DOHH2 (cell line): ENCODE results near the gene MEGF8.

Source experiments
- H3F3A ChIP-seq: fragments of 200-600 bp; sonication (generic), shearing (Covaris generic); 2 replicates; pipeline ENCODE4 v1.6.0; 2016; ENCODE audit warnings: antibody characterized with exemption, mild to moderate bottlenecking; ENCODE audit not compliant: control insufficient read depth, insufficient read depth
- H3K27ac ChIP-seq: fragments of 200-600 bp; sonication (generic); 2 replicates; pipeline ENCODE4 v1.5.1; 2014; ENCODE audit warnings: low read depth, mild to moderate bottlenecking, low read length, moderate library complexity
- H3K27me3 ChIP-seq: fragments of 200-600 bp; sonication (generic); 2 replicates; pipeline ENCODE4 v1.6.1; 2014; ENCODE audit warnings: mild to moderate bottlenecking, low read length, mixed read lengths; ENCODE audit not compliant: control insufficient read depth
- H3K36me3 ChIP-seq: fragments of 200-600 bp; sonication (generic); 2 replicates; pipeline ENCODE4 v1.6.1; 2014; ENCODE audit warnings: mild to moderate bottlenecking, low read length, moderate library complexity, mixed read lengths; ENCODE audit not compliant: control insufficient read depth
- H3K4me1 ChIP-seq: fragments of 200-600 bp; sonication (generic); 2 replicates; pipeline ENCODE4 v1.6.1; 2014; ENCODE audit warnings: mild to moderate bottlenecking, low read length, mixed read lengths; ENCODE audit not compliant: control insufficient read depth
- H3K4me2 ChIP-seq: fragments of 200-600 bp; sonication (generic); 2 replicates; pipeline ENCODE4 v1.6.0; 2014; ENCODE audit warnings: mild to moderate bottlenecking, low read length, moderate library complexity
- H3K4me3 ChIP-seq: fragments of 200-600 bp; sonication (generic); 2 replicates; pipeline ENCODE4 v1.5.1; 2014; ENCODE audit warnings: mild to moderate bottlenecking, low read length, mixed read lengths
- H3K79me2 ChIP-seq: fragments of 200-600 bp; sonication (generic); 2 replicates; pipeline ENCODE4 v1.6.1; 2014; ENCODE audit warnings: mild to moderate bottlenecking, low read length, mixed read lengths; ENCODE audit not compliant: control insufficient read depth
- H3K9me2 ChIP-seq: fragments of 200-600 bp; sonication (generic); replicated peaks from 2 replicates; pipeline ENCODE4 v1.6.1; 2014; ENCODE audit warnings: mild to moderate bottlenecking, low read length, mixed read lengths; ENCODE audit not compliant: control insufficient read depth
- H3K9me3 ChIP-seq: fragments of 200-600 bp; sonication (generic); 2 replicates; pipeline ENCODE4 v1.6.1; 2014; ENCODE audit warnings: antibody characterized with exemption, low read length, mixed read lengths; ENCODE audit not compliant: control insufficient read depth, insufficient read depth
- H4K20me1 ChIP-seq: fragments of 200-600 bp; sonication (generic); 2 replicates; pipeline ENCODE4 v1.6.0; 2014; ENCODE audit warnings: low read depth, mild to moderate bottlenecking, antibody characterized with exemption, low read length, moderate library complexity; ENCODE audit not compliant: control insufficient read depth, insufficient read depth
- CTCF ChIP-seq: fragments of 200-600 bp; sonication (generic); IDR thresholded peaks from one replicate; pipeline ENCODE4 v1.5.1; 2014; ENCODE audit warnings: antibody characterized with exemption, mild to moderate bottlenecking, low read depth, low read length; ENCODE audit not compliant: poor library complexity, severe bottlenecking
- EZH2phosphoT487 ChIP-seq: fragments of 200-600 bp; sonication (generic); IDR thresholded peaks from 2 replicates; pipeline ENCODE4 v1.6.1; 2017; ENCODE audit warnings: borderline replicate concordance, mild to moderate bottlenecking, antibody characterized with exemption, low read length, moderate library complexity, mixed read lengths

The MEGF8 gene

DNA sequence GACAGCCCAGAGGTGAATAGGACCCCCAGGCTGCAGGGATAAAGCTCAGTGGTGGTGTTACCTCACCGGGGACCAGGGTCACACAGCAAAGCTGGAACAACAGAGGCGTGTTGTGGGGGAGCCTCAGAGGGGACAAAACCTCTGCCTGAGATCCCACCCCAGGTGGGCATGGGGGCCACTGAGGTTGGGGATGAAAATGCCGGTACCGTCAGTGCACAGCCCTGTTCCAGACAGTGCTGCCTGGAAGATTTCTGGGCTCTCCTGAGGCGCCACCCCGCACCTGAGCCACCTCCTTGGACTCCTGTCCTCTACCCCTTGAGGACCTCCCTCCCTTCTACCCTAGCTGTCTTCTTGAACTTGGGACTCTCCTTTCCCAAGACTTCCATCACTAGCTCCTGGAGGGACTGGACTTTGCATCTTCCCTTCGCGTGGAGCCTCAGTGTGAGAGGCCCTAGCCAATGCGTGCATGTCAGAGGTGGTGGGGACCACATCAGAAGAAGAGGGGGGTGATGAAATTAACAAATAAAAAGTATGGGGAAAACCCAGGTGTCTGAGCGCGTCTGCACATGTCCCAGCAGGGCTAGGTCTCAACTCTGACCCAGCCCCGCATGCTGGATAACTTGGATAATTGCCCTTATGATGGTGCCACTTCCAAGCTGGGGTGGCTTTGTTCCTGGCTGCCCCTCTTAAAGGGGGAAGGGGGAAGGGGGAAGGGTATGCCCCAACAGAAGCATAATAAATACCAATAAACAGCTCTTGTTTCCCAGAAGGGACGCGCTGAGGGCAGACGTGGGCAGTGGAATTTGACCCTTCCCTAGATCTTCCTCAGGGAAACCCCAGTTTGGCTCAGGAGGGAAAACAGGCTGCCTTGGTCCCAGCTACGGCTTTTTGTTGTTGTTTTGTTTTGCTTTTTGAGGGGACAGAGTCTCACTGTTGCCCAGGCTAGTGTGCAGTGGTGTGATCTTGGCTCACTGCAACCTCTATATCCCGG is 53.1 kb downstream of the MEGF8 start:
- Histone ChIP-seq H3K27ac (no peak overlapping the region), H4K20me1 (no peaks in the 10 kb centered on the region), H3K9me3 (no peaks in the 10 kb centered on the region), H3K4me1 (no peaks in the 10 kb centered on the region), H3K27me3 (peaks cover 25% of the 10 kb centered on the region), H3K36me3 (no peaks in the 10 kb centered on the region), H3K9me2 (no peaks in the 10 kb centered on the region), H3F3A (no peaks in the 10 kb centered on the region), H3K4me3 (no peak overlapping the region), H3K4me2 (no peak overlapping the region), H3K79me2 (no peaks in the 10 kb centered on the region)
- no peak for TF ChIP-seq EZH2phosphoT487
- no peak for TF ChIP-seq CTCF

DNA sequence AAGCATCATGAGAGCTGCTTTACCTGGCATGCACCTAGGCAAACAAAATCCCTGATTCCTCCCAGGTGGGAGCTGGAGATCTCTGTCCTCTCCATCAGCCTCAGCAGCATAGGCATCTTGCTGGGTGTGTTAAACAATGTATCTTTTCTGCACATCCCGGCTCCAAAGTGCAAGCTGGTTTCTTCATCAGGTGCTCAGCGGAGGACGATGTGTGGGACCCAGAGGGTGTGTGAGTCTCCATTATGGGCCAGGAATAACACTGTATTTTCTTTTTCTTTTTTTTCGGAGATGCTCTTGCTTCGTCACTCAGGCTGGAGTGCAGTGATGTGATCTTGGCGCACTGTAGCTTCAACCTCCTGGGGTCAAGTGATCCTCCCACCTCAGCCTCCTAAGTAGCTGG is 54.7 kb downstream of the MEGF8 start:
- H3K4me1 ChIP-seq, result no peaks in the 10 kb centered on the region
- no peaks in the 10 kb centered on the region for H3K79me2 ChIP-seq
- H3F3A ChIP-seq, result no peaks in the 10 kb centered on the region
- H3K4me3 ChIP-seq, result no peak overlapping the region
- H4K20me1 ChIP-seq, result no peaks in the 10 kb centered on the region
- no peaks in the 10 kb centered on the region for H3K9me2 ChIP-seq
- TF ChIP-seq EZH2phosphoT487 (no peak), CTCF (no peak)
- H3K27me3 ChIP-seq, result peaks cover 25% of the 10 kb centered on the region
- no peak overlapping the region for H3K27ac ChIP-seq
- no peaks in the 10 kb centered on the region for H3K36me3 ChIP-seq
- no peak overlapping the region for H3K4me2 ChIP-seq
- no peaks in the 10 kb centered on the region for H3K9me3 ChIP-seq

DNA sequence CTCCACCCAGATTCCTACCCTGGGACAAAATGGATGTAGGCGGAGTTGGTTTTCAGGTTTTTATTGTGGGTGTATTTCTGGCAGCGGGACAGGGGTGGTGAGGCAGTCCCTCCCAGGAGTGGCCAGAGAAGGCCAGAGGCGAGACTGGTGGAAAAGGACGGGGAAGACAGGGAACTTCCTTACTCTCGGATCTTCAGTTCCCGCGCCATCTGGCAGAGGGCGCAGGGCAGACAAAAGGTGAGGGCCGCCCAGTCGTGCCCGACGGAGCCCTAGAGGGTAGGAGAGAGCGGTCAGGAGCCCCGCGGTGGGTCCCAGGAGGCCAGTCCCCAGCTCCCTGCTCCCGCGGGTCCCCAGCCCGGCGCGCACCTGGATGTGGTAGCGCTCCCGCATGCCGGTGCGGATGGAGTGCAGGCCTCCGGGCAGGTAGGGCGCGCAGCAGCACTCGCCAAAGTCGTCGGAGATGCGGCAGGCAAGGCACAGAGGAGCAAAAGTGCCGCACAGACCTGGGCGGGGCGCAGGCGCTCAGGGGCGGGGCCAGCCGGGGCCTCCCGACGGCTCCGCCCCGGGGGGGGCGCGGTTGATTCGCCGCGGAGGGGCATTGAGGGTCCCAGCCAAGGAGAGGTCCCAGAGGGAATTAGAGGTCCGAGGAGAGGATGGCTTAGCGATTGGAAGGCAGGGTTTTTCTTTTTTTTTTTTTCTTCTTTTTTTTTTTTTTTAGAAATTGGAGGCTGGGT is 61.7 kb downstream of the MEGF8 start:
- Histone ChIP-seq H3K4me2 (peak overlapping the region; percentile 65), H4K20me1 (no peaks in the 10 kb centered on the region), H3K4me3 (peak overlapping the region; percentile 71), H3K79me2 (no peaks in the 10 kb centered on the region), H3K9me2 (no peaks in the 10 kb centered on the region), H3K4me1 (peaks cover 9% of the 10 kb centered on the region), H3K27ac (no peak overlapping the region), H3F3A (no peaks in the 10 kb centered on the region), H3K36me3 (no peaks in the 10 kb centered on the region), H3K27me3 (peaks cover 13% of the 10 kb centered on the region), H3K9me3 (no peaks in the 10 kb centered on the region)
- TF ChIP-seq CTCF, result peak; percentile 76
- TF ChIP-seq EZH2phosphoT487, result no peak
